HG02759 (cell line): Measurements from ENCODE around the gene ASNSD1.

Experiments
- ATAC-seq: cut with Tn5 transposase; IDR thresholded peaks from one replicate; pipeline ENCODE4 v1.9.1; 2021; ENCODE audit warnings: mild to moderate bottlenecking, moderate library complexity; ENCODE audit not compliant: unreplicated experiment

ASNSD1 gene

DNA sequence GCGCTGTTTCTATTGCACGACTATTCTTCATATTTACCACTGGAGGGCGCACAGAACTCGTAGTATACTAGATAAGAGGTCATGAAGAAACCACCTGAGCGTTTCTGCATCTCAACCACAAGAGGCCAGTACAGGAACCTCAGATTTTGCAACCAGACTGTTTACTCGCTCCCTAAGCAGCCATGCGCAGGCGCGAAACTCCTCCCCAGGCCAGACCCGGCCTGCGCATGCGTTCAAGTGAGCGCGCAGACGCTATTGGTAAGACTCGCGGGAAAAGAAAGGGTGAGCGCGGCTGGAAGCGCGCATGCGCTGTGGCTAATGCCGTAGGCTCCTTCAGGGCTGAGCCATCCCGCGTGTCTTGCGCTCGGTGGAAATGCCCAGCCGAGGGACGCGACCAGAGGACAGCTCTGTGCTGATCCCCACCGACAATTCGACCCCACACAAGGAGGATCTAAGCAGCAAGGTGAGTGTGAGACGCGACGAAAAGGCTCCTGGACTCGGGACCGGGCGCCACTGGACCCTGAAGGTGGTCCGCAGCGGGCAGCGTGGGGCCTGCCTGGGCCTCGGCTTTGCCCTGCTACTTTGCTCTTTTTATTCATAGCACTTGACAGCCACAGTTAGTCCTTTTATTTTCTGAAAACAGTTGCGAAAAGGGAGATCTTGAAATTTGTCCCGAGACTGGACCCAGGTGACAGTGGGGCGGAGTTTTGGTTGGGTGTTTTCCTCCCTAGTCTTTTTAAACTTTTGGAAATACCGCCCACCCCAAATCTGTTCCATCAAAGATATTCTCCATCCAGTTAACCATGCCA, at the start of gene ASNSD1:
Gene ASNSD1 (plus strand): TSS at position 312 of the 809 bp plus-strand sequence. CDS start 4,674 bp downstream, outside the sequence.
- peak; percentile 91 for ATAC-seq

DNA sequence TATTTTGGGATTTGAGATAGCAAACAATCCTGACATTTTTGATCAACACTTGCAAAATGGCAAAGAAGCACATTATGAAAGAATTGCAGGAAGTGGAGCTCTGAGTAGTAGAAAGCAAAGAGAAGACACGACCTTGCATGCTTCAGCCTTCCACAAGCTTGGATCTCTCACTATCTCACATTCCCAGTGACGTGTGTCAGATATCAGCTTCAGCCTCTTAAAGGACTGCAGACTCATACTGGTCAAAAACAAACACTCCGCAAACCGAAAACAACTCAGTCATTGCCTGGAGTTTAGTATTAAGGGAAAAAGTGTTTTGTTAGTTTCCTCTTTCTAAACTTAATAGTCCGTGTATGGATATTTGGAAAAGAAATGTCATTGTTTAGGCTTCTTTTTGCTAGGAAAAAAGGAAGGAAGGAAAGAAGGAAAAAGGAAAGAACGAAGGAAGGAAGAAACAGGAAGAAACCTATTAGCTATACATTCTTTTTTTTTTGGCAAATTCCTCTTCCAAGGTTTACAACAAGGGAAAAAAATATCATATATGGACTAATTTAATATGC, 48.1 kb upstream of the ASNSD1 start:
- no peak for ATAC-seq

DNA sequence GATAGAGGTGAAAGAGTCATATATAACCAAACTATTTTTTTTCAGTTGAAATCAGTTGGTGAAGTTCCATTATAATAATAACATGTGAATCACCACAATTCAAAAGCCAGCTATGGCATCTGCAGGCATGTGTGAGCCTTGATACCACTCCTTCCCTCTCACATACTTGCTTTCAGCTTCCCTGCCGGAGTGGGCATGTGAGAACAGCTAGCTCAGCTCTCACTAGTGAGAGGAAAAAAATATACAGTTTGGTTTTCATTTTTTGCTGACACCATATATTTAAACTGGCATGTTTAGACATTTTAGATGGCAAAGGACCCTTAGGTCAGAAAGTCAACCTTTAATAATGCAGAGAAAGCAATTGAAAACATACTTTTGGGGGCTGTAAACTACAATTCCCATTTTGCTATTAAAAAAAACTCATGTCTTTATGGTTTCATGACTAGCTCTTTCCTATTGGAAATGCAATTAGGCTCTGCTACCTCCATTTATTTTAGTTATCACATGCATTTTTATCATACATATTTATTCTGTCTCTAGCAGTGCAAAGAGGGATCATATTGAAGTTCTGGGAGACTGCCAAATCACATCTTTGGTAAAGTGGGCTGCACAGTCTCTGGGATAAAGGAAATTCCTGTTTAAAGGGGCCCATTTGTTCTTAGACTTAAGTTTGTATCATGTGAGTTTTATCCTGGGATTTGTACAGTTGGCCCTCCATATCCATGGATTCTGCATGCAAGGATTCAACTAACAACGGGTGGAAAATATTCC, 47.4 kb upstream of the ASNSD1 start:
- no peak for ATAC-seq

DNA sequence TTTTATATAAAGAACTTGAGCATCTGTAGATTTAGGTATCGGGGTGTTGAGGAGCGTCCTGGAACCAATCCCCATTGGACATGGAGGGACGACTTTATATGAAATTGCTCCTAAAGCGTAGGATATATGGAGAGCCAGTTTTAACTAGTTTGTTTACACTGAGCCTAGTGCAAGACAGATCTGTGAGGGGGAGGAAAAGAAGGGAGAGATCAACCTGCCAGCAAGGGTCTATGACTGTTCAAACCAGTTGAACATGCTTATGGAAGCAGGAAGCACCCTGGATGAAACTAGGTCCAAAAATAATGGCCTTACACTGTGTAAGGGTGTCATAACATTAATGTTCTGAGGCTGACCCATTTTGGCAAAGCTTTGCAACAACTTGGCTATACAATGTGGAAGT, 46.7 kb upstream of the ASNSD1 start:
- no peak for ATAC-seq

DNA sequence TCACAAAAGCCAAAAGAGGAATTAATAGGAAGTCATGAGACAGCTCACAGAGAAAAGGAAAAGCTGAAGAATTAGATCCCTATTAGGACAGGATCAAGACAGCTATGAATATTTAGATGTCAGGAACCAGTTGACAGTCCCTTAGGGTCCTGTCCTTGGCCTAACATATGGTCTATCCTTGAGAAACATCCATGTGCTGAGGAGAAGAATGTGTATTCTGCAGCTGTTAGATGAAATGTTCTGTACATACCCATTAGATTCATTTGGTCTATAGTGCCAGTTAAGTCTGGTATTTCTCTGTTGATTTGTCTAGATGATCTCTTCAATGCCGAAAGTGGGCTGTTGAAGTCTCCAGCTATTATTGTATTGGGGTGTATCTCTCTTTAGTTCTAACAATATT, 43.1 kb upstream of the ASNSD1 start:
- no peak for ATAC-seq

DNA sequence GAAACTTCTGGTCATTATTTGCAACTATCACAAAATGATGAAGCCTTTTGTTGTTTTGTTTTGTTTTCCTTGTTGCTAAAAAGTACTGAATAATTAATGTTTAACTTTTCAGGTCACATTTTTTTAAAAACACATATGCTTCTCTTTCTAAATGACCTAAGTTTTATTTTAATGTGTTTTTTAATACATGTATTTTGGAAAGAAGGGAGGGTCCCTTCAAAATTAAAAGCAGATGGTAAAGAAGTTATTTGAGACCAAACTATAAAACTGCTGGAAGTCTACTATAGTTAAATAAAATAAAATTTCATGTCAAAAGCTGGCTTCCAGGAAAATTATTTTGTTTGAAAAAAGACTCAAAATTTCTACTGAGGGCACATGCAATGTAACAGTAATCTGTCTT, 39.5 kb upstream of the ASNSD1 start:
- no peak for ATAC-seq

DNA sequence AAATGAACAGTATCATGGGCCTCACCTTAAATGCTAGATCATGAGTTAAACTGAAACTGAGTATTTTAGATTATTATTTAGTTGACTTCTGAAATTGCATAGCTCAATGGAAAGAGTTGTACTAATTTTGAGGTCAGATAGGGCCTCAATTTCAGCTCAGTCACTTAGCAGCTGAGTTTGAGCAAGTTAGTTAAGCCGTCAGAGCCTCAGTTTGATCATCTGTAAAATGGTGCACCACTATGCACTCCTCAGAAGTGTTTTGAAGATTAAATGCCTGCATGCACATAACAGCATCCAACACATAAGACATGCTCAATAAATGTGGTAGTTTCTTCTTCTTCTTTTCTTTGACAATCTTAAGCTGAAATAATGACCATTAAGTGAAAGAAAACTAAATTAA, 38.2 kb upstream of the ASNSD1 start:
- no peak for ATAC-seq

DNA sequence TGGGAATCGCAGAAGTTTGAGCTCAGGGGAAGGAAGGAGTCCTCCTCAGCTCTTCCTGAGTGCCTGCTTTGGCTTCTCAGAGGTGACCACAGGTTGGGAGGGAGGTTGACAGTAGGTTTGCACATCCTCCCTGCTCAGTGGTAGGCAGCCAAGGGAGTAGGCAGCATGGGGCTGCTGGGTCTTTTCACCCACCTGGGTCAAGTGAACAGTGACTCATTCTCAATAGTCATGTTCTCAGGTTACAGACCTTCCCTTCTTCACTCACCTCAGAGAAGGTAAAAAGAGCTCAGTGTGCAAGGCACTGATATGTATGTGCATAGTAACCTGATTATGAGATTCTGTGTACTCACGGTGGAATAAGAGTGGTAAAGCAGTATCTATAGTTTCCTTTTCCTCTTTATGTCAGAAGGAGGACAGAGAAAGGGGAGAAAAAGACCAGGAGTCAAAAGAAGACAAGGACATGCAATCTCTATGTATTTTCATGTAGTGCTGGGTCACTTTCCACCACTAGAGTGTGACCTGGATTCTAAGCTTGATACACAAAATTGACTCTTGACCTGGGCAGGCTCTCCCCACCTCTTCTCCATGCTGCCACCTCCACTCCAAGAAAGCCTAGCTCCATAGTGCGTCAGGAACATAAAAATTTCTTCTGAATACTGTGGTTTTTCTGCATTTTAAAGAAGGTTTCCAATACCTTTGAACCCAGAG, 36.5 kb upstream of the ASNSD1 start:
- no peak for ATAC-seq

DNA sequence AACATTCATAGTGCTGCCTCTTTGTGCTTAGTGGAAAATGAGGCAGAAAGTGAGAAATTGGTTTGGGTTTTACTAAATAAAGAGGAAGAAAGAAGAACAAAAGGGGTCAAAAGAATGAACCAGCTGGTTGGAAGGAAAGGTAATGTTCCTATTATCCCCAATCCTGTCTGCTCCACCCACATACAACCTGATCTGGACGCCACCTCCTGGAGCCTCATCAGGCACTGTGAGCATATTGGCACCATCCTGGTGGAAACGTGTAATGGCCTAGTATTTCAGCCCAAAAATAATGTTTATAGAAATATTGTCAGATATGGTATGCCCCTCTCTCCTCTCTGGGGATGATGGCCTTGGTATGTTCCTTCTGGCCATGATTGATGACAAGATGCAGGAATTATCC, 35.6 kb upstream of the ASNSD1 start:
- no peak for ATAC-seq

DNA sequence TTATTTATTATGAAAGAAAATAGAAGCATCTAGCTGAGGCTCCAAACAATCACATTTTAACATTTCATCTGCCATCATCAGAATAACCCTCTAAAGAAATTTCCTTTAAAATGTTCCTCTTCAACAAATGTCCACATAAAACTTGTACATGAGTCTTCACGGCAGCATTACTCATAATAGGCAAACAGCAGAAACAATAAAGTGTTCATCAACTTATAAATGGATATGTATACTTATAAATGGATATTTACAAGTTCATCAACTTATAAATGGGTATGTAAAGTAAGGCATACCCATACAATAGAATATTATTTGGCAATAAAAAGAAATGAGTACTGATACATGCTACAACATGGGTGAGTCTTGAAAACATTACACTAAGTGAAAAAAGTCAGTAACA, 33.5 kb upstream of the ASNSD1 start:
- ATAC-seq, result no peak

DNA sequence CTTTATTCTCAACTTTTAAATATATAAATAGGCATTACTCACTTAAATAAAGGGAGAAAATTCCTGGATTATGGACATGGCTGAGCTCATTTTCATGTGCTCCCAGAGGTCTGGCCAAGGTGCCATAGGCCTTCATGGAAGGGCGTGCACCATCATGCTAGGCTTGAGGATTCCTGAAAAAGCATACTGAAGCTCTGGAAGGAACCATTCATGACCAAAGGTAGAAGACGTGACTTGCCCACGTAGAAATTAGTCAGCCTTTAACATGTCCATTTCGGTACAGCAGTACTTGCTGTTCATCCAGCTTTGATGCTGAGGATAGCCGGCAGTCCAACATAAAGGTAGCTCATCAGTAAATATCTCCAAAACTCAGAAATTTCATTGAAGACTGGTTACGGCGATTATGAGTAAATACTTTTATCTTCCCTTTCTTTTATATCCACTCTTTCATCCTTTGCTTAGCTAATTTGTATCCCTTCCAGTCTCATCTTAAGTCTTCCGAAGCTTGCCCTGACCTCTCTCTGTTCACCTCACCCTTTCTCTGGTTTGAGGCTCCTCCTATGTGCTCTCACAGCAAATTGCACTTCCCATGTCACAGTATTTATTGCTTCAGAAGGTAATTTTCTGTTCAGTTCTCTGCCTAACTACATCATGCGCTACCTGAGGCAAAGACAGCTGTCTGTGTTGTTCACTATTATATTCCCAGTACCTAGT, 32.3 kb upstream of the ASNSD1 start:
- ATAC-seq, result no peak

DNA sequence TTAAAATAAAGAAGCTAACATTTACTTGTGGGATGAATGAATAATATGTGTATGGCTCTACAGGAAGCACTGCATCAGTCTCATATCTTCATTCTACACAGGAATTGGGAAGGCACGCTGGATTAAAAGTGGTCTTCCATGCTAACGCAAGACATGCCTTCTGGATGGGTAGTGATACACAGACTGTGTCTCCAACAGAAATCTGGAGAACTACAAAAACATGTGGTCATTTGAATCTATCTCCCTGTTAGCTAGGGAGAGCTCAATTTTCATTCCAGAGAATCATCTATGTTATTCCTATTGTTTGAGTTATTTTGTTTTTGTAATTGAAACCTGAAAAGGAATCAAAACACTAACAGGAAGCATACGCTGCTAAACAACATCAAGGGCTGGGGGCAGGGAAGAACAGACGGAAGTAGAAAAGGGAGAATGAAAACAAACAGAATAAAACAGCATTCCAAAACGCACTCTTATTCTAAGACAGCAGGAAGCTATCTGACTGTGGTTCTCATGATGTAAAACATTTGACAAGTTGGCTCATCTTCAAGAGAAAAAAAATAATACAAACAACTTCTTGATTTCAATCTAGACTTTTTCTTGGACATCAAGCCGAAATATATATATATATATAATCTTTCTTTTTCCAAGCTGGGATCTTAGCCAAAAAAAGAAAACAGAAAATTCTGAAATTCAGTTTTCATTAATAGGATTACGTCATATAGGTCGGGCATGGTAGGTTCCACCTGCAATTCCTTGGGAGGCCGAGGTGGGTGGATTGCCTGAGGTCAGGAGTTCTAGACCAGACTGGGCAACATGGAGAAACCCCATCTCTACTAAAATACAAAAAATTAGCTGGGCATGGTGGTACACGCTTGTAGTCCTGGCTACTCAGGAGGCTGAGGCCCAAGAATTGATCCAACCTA, 31.5 kb upstream of the ASNSD1 start:
- ATAC-seq, result no peak

DNA sequence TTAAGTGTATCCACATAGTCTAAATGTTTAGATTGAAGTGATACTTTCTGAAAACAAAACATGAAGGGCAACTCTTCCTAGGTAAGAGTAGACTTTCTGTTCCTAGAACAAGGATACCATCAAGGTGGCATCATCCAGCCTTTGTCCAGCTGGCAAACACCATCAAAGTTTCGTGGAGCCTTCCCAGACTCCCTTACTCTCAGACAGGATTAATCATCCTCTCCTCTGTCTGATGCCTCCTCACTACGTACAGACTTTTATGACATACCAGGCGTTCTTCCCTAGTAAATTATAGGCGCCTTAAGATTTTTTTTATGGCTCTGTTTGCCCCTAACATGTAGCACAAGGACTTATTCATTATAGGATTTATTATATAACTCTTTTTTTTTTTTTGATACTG, 29.4 kb upstream of the ASNSD1 start:
- no peak for ATAC-seq

DNA sequence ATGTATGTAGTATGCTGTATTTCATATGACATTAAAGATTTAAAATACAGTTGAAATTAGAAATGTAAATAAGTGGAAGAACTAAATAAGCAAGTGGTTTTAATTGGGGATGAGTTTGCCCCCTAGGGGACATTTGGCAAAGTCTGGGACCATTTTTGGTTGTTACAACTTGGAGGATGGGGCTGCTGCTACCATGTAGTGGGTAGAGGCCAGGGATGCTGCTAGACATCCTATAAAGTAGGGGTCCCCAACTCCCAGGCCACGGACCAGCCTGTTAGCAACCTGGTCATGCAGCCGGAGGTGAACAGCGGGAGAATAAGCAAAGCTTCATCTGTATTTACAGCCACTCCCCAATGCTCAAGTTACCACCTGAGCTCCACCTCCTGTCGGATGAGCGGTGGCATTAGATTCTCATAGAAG, 27.9 kb upstream of the ASNSD1 start:
- ATAC-seq, result no peak

DNA sequence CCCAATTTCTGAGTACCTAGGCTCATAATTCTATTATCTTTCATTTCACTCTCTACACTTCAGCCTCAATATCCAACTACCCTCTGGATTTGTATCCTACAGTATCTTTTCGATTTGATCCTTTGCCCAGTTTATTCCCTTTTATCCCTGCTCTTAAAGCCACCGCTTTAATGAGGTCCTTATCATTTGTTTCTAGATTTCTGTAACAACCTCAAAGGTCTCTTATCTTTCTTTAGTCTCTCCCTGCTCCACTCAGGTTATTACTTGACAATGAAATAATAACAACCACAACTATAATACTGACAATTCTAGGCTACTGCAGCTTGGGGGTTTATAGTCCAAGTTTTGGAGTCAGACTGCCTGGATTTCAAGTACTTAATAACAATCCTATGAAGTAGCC, 25.9 kb upstream of the ASNSD1 start:
- no peak for ATAC-seq

DNA sequence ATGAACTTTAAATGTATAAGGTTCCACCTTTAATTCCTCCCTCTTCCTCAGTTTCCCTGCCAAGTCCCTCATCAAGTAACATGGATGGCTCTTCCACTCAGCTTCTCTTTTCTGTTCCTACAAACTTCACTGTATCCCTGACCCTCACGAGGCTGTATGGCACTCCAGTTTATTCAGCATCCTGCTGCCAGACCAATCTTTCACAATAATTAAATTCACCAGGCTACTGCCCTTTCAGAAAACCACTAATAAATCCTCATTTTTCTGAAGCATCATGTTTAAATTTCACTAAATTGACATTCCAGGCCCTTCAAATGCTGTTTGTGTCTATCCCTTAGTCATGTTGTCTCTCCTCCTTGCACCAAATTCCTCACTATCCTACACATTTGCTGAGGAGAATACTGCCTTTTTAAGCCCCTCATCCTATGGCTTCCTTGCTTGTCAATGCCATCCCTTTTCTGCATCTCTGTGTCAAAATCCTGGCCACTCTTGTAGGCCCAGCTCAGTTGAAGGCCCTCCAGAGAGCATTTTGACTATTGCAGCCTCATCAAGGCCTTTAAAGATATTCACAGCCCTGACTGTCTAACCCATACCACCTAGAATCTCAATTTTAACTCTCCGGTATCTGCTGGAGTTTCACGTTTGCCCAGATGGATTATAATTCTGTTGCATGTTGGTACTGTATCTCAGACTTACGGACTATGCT, 22.8 kb upstream of the ASNSD1 start:
- ATAC-seq, result no peak

DNA sequence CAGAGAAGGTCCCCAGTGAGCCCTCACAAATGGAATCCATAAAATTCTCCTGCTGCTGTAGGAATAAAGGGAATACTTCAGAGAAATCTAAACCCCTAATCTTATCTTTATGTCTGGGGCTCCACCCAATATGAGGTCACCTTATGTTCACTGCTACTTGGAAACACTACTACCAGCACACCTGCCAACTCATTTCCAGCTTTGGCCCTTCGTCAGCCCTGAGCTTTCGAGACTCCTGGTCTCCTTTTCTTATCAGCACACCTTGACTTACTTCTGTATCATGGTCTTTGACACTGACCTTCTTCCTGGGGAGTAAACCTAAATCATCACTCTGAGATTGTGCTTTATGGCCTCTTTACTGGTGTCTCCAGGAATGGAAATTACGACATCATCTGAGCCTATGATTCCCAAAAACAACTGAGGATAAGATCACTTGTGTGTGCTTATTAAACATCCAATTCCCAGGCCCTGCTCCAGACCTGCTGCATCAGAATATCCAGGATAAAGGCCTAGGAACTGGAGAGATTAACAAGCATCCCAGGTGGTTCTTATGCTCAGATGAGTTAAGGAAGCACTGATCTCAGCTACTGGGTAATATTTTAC, 22.2 kb upstream of the ASNSD1 start:
- ATAC-seq, result no peak

DNA sequence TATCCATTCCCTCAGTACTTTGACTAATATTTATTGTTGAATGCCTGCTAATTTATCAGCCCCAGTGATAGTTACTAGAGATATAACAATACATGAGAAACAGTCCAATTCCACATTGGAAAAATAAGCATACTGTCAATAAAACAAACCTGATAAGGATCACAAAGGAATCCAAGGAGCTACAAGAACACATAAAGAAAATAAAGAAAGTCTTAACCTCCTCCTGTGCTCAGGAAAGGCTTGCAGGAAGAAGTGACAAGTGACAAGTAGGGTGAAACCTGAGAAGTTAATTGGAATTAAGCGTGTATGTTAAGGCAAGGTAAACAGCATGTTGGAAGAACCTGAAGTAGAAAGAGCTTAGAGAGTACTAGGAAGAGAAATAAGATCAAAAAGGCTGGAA, 20.3 kb upstream of the ASNSD1 start:
- ATAC-seq, result no peak

DNA sequence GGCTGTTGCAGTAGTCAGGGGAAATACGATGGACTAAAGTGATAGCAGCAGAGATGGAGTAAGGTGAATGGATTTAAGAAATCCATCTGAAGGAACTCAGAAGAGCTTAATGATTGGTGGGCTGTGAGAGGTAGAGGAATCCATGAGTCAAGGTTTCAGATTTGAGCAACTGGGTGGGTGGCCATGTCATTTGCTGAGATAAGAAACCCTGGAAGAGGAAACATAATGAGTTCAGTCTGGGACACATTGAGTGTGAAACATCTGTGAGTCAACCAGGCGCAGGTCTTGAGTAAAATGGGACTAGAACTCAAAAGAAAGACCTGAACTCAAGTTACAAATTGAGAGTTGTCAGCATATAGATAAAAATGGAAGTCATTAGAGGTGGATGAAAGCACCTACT, 19.7 kb upstream of the ASNSD1 start:
- ATAC-seq, result no peak
